Neural cell (in vitro differentiated cells): ENCODE results near the gene C11orf54.

ENCODE experiments used
- CTCF ChIP-seq: fragments of 450-650 bp; IDR thresholded peaks from 2 replicates; pipeline ENCODE4 v1.5.1; 2014; ENCODE audit warnings: antibody characterized with exemption, mild to moderate bottlenecking, moderate library complexity; ENCODE audit not compliant: poor library complexity, severe bottlenecking
- EZH2 ChIP-seq: fragments of 200-600, 300-800 bp; shearing (Covaris generic), sonication (generic); IDR thresholded peaks from 2 replicates; pipeline ENCODE4 v1.6.1; 2014; ENCODE audit warnings: antibody characterized with exemption, low read length, borderline replicate concordance, mild to moderate bottlenecking; ENCODE audit not compliant: insufficient read depth, poor library complexity, severe bottlenecking
- RAD21 ChIP-seq: fragments of 450-650 bp; conservative IDR thresholded peaks from 2 replicates; pipeline ENCODE4 v1.6.1; 2014; ENCODE audit warnings: antibody characterized with exemption, mild to moderate bottlenecking, moderate library complexity
- SMC3 ChIP-seq: fragments of 450-650 bp; conservative IDR thresholded peaks from 2 replicates; pipeline ENCODE4 v1.6.1; 2014; ENCODE audit warnings: antibody characterized with exemption, mild to moderate bottlenecking, moderate library complexity; ENCODE audit not compliant: poor library complexity

DNA sequence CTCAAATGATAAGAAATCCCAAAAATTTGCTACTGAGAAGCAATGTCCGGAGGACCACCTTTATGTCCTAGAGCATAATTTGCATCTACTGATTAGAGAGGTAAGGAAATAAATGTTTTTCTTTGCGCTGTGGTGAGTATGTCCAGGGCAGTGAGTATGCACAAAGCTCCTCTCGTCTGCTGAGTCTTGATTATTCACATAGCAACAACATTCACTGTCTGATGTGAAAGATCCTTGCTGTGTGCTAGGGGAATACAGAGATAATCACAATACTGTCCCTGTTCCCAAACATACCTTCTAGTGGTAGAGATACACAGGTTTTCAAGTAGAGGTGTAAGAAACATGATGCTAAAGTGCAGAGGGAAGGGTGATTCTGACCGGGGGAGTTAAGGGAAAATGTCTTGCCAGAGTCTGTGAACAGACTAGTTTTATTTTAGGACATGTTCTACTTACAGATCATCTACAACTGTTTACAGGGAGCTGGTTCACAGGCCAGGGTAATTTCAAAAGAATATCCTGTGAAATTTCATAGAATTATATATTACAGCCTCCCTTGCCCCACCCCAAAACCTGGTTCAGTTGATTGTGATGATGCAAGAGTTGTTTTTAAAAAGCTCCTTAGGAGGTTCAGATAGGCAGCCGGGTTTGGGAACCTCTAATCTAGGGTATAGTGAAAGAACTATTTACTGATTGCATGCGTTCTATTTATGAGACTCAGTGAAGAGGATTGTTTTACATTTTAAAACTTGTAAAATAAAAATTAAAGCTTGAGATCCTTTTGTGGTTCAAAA, 55.2 kb downstream of the C11orf54 start:
- no peak for TF ChIP-seq RAD21
- TF ChIP-seq CTCF, result no peak
- TF ChIP-seq SMC3, result no peak
- TF ChIP-seq EZH2, result no peak
